GM12878 (cell line): Measurements from ENCODE around the gene SUPT4H1. TPM values are rescaled to one million over a fixed set of nuclear protein-coding genes. Genes with fewer than 3 reads are reported as not detected.

Source experiments
- ATAC-seq: fragments of 200-7000 bp; cut with Tn5 transposase; 3 replicates; pipeline ENCODE4 v1.9.1; 2020; ENCODE audit warnings: mild to moderate bottlenecking, moderate library complexity
- BruUV-seq: library from RNA; stranded (reverse); fragments of 400-500 nt; replicated peaks from 2 replicates; lab custom pipeline; 2021; lab: Mats Ljungman, UMichigan
- CTCF ChIA-PET: fragments of 300-600 bp; sonication (Branson Sonifier 250); formaldehyde crosslinking; extraction: SDS; loops from one replicate; lab custom pipeline; 2021; ENCODE audit warnings: inconsistent platforms; lab: Yijun Ruan, JAX
- POLR2A ChIA-PET: fragments of 350-600 bp; formaldehyde crosslinking; extraction: SDS; loops from one replicate; lab custom pipeline; 2021; ENCODE audit warnings: inconsistent platforms; lab: Charles Lee
- RAD21 ChIA-PET: fragments of 300-600 bp; sonication (Branson Sonifier 250); formaldehyde crosslinking; loops from one replicate; lab custom pipeline; 2023; ENCODE audit warnings: antibody characterized with exemption; ENCODE audit not compliant: unreplicated experiment; lab: Charles Lee
- SMC1A ChIA-PET: fragments of 300-600 bp; sonication (Branson Sonifier 250); formaldehyde crosslinking; loops from one replicate; lab custom pipeline; 2023; ENCODE audit not compliant: unreplicated experiment, uncharacterized antibody; lab: Charles Lee
- DNase-seq: peaks from one replicate; pipeline ENCODE4 v3.0.0-alpha.2; 2011; ENCODE audit warnings: low read depth, low spot score
- FAIRE-seq: peaks from 3 replicates; lab custom pipeline; 2011; peaks lifted over from hg19 to GRCh38; lab: Jason Lieb, UNC
- H2AFZ ChIP-seq: 2 replicates; pipeline ENCODE4 v1.6.0; 2011; ENCODE audit warnings: low read depth, low read length, control low read depth; ENCODE audit not compliant: control insufficient read depth
- H3K27ac ChIP-seq: 2 replicates; pipeline ENCODE4 v1.5.1; 2011; ENCODE audit warnings: control low read depth; ENCODE audit not compliant: control insufficient read depth, insufficient read depth
- H3K27me3 ChIP-seq, 2 experiments: replicated peaks in 1 of 2; 2 replicates each; pipeline versions ENCODE4 v1.6.0 to v1.6.1; 2011; ENCODE audit warnings: low read length in 1 of 2; ENCODE audit not compliant: control insufficient read depth in 2 of 2, insufficient read depth in 2 of 2
- H3K36me3 ChIP-seq, 2 experiments: 2 replicates each; pipeline ENCODE4 v1.5.1; 2011; ENCODE audit warnings: low read length in 1 of 2; ENCODE audit not compliant: control insufficient read depth in 2 of 2, insufficient read depth in 2 of 2
- H3K4me1 ChIP-seq: 2 replicates; pipeline ENCODE4 v1.6.1; 2011; ENCODE audit warnings: mild to moderate bottlenecking, low read length, moderate library complexity, mixed read lengths; ENCODE audit not compliant: control insufficient read depth, insufficient read depth
- H3K4me2 ChIP-seq: 2 replicates; pipeline ENCODE4 v1.6.0; 2011; ENCODE audit warnings: control low read depth; ENCODE audit not compliant: control insufficient read depth, insufficient read depth
- H3K4me3 ChIP-seq: fragments of 200-600 bp; sonication (generic); 2 replicates; pipeline ENCODE4 v1.5.1; 2016
- H3K79me2 ChIP-seq: 2 replicates; pipeline ENCODE4 v1.6.0; 2011; ENCODE audit warnings: low read length; ENCODE audit not compliant: control insufficient read depth, insufficient read depth
- H3K9ac ChIP-seq: 2 replicates; pipeline ENCODE4 v1.8.0; 2011; ENCODE audit warnings: low read length, control low read depth, mixed read lengths; ENCODE audit not compliant: control insufficient read depth, insufficient read depth
- H3K9me3 ChIP-seq: replicated peaks from 3 replicates; pipeline ENCODE4 v1.5.1; 2011; ENCODE audit warnings: mild to moderate bottlenecking, low read length; ENCODE audit not compliant: control insufficient read depth, insufficient read depth
- H4K20me1 ChIP-seq: 2 replicates; pipeline ENCODE4 v1.6.0; 2011; ENCODE audit not compliant: control insufficient read depth, insufficient read depth
- BCL11A ChIP-seq: IDR thresholded peaks from 2 replicates; pipeline ENCODE4 v1.6.1; 2011; ENCODE audit warnings: low read depth, low read length
- CEBPB ChIP-seq, 2 experiments: fragments of 150-350 bp in 1 of 2; IDR thresholded peaks; 2 replicates each; pipeline ENCODE4 v1.6.1; 2012 to 2014; ENCODE audit warnings: low read depth in 2 of 2, low read length in 2 of 2, borderline replicate concordance in 1 of 2, inconsistent platforms in 1 of 2
- IKZF2 ChIP-seq, 2 experiments: fragments of 450-650 bp; IDR thresholded peaks; 2 replicates each; pipeline ENCODE4 v1.6.1; 2017; ENCODE audit warnings: mild to moderate bottlenecking in 2 of 2, moderate library complexity in 2 of 2
- JUNB ChIP-seq: IDR thresholded peaks from 2 replicates; pipeline ENCODE4 v1.6.1; 2016; ENCODE audit warnings: antibody characterized with exemption, mild to moderate bottlenecking
- MTA3 ChIP-seq: IDR thresholded peaks from 2 replicates; pipeline ENCODE4 v1.6.1; 2012; ENCODE audit warnings: low read length, inconsistent platforms, borderline replicate concordance
- NR2C1 ChIP-seq: fragments of 450-650 bp; IDR thresholded peaks from 2 replicates; pipeline ENCODE4 v1.6.1; 2017; ENCODE audit warnings: antibody characterized with exemption, mild to moderate bottlenecking, moderate library complexity
- PAX8 ChIP-seq: fragments of 450-650 bp; IDR thresholded peaks from 2 replicates; pipeline ENCODE4 v1.6.1; 2017; ENCODE audit warnings: mild to moderate bottlenecking, moderate library complexity
- POLR2A ChIP-seq: IDR thresholded peaks from 2 replicates; pipeline ENCODE4 v1.6.1; 2011; ENCODE audit warnings: low read depth, mild to moderate bottlenecking, low read length
- REST ChIP-seq: IDR thresholded peaks from 2 replicates; pipeline ENCODE4 v1.6.1; 2012; ENCODE audit warnings: mild to moderate bottlenecking, low read depth, low read length
- SMC3 ChIP-seq: IDR thresholded peaks from 2 replicates; pipeline ENCODE4 v1.6.1; 2011; ENCODE audit warnings: low read length, improper control_type of control experiment, borderline replicate concordance
- SREBF2 ChIP-seq: IDR thresholded peaks from 2 replicates; pipeline ENCODE4 v1.6.1; 2012; ENCODE audit warnings: mild to moderate bottlenecking, low read length
- USF2 ChIP-seq: IDR thresholded peaks from 2 replicates; pipeline ENCODE4 v1.6.1; 2011; ENCODE audit warnings: low read depth, low read length, improper control_type of control experiment, borderline replicate concordance
- WRNIP1 ChIP-seq: IDR thresholded peaks from 2 replicates; pipeline ENCODE4 v1.6.1; 2011; ENCODE audit warnings: low read depth, low read length, improper control_type of control experiment, borderline replicate concordance
- WGBS: methylation state at CpG from one replicate; pipeline ENCODE4 v1.1.6; 2016; ENCODE audit warnings: low lambda C conversion rate; ENCODE audit not compliant: insufficient replicate concordance, insufficient coverage; ENCODE audit errors: missing lambda C conversion rate; 5-methylcytosine and 5-hydroxymethylcytosine counted together
- in situ Hi-C: fragments of 300-500 bp; cut with MboI; formaldehyde crosslinking; loops from 9 replicates; pipeline ENCODE4 v1.14.3; 2018; ENCODE audit warnings: mixed read lengths
- intact Hi-C: fragments of 100-400 bp; cut with micrococcal nuclease; formaldehyde crosslinking; loops from one replicate; pipeline ENCODE4 v1.14.2; 2022; ENCODE audit not compliant: unreplicated experiment
- polyA plus RNA-seq, 11 experiments: library from polyadenylated mRNA; depleted of rRNA in 4 of 11; unstranded in 6 of 11; stranded (reverse) in 5 of 11; fragments of >200 nt; fragmentation: Nextera tagmentation in 4 of 11; fragmentation: Illumina TruSeq in 1 of 11; extraction: Ambion mirVana in 4 of 11; extraction: Trizol in 1 of 11; gene quantifications; 1 replicate in 1 of 11; 2 replicates in 10 of 11; pipeline versions ENCODE4 v1.2.1 to v1.2.3, GENCODE V29; 2011 to 2016; ENCODE audit warnings: inconsistent platforms in 2 of 11, missing spikeins in 2 of 11, low read depth in 1 of 11
- total RNA-seq, 4 experiments: library from RNA; depleted of rRNA in 3 of 4; stranded (reverse); fragments of >200 nt in 3 of 4; fragmentation: Illumina TruSeq in 1 of 4; extraction: Trizol in 1 of 4; gene quantifications; 2 replicates each; pipeline versions ENCODE4 v1.2.1 to v1.2.3, GENCODE V29; 2013 to 2021
- TF ChIP-seq, protein P1 (sequence below), 3 experiments: IDR thresholded peaks in 2 of 3; conservative IDR thresholded peaks in 1 of 3; 2 replicates each; pipeline ENCODE4 v1.5.1; 2011; ENCODE audit warnings: low read depth in 3 of 3, low read length in 3 of 3, mild to moderate bottlenecking in 3 of 3, control low read depth in 2 of 3, moderate library complexity in 2 of 3, inconsistent platforms in 1 of 3, mixed read lengths in 1 of 3; ENCODE audit not compliant: control insufficient read depth in 2 of 3, insufficient read depth in 1 of 3; ENCODE audit errors: extremely low read depth in 1 of 3
- TF ChIP-seq, protein P2 (sequence below): fragments of 450-650 bp; IDR thresholded peaks from 2 replicates; pipeline ENCODE4 v1.6.1; 2014; ENCODE audit warnings: mild to moderate bottlenecking

The SUPT4H1 gene
- total and polyA plus RNA-seq, 10 of the 15 experiments (the other 5 are each of a cell fraction or from before 2014, with no cell fraction given) = 83.8 to 293 (median 128) TPM

DNA sequence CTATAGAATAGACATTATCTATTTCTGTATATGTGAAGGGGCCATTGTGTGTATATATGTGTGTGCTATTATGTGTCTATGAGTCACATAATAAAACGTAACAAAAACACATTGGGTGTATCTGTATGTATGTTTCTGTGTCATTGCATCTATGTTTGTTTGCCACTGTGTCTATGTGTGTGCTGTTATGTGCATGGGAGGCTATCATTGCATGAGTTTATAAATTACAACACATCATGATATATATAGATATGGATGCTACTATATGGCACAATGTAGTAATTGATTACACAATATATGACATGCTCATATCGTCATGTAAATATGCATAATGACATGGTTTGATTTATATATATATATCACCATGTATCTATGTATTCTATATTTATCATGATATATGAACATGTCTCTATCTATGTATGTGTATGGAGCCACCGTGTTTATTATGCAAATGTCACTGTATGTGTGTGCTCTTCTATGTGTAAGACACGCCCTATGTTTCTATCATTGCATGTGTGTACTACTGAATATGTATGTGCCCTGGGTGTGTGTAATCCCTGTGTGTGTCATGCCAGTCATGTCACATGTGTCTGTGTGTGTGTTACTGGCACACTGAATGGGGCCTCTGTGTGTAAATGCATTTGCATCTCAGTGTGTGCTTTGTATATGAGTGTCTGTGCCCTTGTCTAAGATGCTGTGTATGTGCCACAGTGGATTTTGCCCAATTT lies 22.0 kb downstream of the SUPT4H1 start:
- in situ Hi-C loops = loop anchor here (10.0 kb wide), 1 partner anchor 1505 kb away; no protein-coding TSS in a partner anchor
- intact Hi-C loops = loop anchor here (1.0 kb wide), 2 partner anchors 14 to 22 kb away; partner anchors contain the start of gene SUPT4H1
- peak; percentile 3 for ATAC-seq
- FAIRE-seq = peak; percentile 59
- H3K4me3 ChIP-seq = peak overlapping the region; percentile 94
- CTCF ChIA-PET = interaction anchor here (1.7 kb wide), 1 partner anchor 14 kb away, joined by 10 read pairs; no protein-coding TSS in a partner anchor
- H3K9me3 ChIP-seq = no peaks in the 10 kb centered on the region; the same call in 2 of the 3 replicates
- POLR2A ChIA-PET = interaction anchor here (0.8 to 18.5 kb wide), 3 partner anchors 9 to 87 kb away, joined by 6 to 373 read pairs (median 219); partner anchors contain the start of gene RNF43
- DNase-seq = peak; percentile 85
- RAD21 ChIA-PET = interaction anchor here (4.8 to 18.1 kb wide), 2 partner anchors 13 to 86 kb away, joined by 102 to 323 read pairs; partner anchors contain the start of gene RNF43
- H3K9ac ChIP-seq = peak overlapping the region; percentile 100
- under 1% methylated on average over 4 of the region's 4 CpGs for WGBS
- TSS peak; percentile 75 for BruUV-seq
- SMC1A ChIA-PET = interaction anchor here (8.6 kb wide), 1 partner anchor 14 kb away, joined by 143 read pairs; no protein-coding TSS in a partner anchor
- H3K27ac ChIP-seq = peak overlapping the region; percentile 100
- no peaks in the 10 kb centered on the region; the same call in 1 of the 2 replicates for H4K20me1 ChIP-seq
- peaks cover 29% of the 10 kb centered on the region for H3K4me1 ChIP-seq
- H3K27me3 ChIP-seq = no peaks in the 10 kb centered on the region; a peak in 1 of 4 replicates
- H3K4me2 ChIP-seq = peak overlapping the region; percentile 44
- H3K79me2 ChIP-seq = peaks cover 64% of the 10 kb centered on the region
- H2AFZ ChIP-seq = no peak overlapping the region
- H3K36me3 ChIP-seq = peaks cover 6 to 14% of the 10 kb centered on the region in 2 experiments
- TF ChIP-seq IKZF2 (IDR thresholded peaks at IDR 0.05) (no peak), SMC3 (no peak; the same call in 1 of the 2 replicates), BCL11A (no peak; the same call in 1 of the 2 replicates), PAX8 (no peak), CEBPB (IDR thresholded peaks at IDR 0.05; ENCODE audit: borderline replicate concordance in 1 of 2, low read depth in 2 of 2, low read length in 2 of 2) (peak in 1 of 2 experiments; percentile 23; a peak in 1 of 4 replicates), NR2C1 (no peak; the same call in 1 of the 2 replicates), MTA3 (no peak), USF2 (no peak; the same call in 1 of the 2 replicates), POLR2A (no peak), JUNB (no peak), SREBF2 (no peak), WRNIP1 (peak; percentile 97), REST (no peak)
- TF ChIP-seq, protein P1, sequence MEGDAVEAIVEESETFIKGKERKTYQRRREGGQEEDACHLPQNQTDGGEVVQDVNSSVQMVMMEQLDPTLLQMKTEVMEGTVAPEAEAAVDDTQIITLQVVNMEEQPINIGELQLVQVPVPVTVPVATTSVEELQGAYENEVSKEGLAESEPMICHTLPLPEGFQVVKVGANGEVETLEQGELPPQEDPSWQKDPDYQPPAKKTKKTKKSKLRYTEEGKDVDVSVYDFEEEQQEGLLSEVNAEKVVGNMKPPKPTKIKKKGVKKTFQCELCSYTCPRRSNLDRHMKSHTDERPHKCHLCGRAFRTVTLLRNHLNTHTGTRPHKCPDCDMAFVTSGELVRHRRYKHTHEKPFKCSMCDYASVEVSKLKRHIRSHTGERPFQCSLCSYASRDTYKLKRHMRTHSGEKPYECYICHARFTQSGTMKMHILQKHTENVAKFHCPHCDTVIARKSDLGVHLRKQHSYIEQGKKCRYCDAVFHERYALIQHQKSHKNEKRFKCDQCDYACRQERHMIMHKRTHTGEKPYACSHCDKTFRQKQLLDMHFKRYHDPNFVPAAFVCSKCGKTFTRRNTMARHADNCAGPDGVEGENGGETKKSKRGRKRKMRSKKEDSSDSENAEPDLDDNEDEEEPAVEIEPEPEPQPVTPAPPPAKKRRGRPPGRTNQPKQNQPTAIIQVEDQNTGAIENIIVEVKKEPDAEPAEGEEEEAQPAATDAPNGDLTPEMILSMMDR (IDR thresholded peaks at IDR 0.05 in 2 of 3, conservative IDR thresholded peaks at IDR 0.05 in 1 of 3; ENCODE audit: control insufficient read depth in 2 of 3, extremely low read depth in 1 of 3, insufficient read depth in 1 of 3, low read depth in 3 of 3, low read length in 3 of 3) = no peak
- TF ChIP-seq, protein P2, sequence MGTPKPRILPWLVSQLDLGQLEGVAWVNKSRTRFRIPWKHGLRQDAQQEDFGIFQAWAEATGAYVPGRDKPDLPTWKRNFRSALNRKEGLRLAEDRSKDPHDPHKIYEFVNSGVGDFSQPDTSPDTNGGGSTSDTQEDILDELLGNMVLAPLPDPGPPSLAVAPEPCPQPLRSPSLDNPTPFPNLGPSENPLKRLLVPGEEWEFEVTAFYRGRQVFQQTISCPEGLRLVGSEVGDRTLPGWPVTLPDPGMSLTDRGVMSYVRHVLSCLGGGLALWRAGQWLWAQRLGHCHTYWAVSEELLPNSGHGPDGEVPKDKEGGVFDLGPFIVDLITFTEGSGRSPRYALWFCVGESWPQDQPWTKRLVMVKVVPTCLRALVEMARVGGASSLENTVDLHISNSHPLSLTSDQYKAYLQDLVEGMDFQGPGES = 0 out of 2 replicates have a peak, but pooled peaks have one; percentile 8
